Caco-2 (cell line): ENCODE results near the gene SNRPD1. TPM values are rescaled to one million over a fixed set of nuclear protein-coding genes. Genes with fewer than 3 reads are reported as not detected.

Experiments
- BruUV-seq: library from RNA; stranded (reverse); fragments of 400-500 nt; replicated peaks from 2 replicates; lab custom pipeline; 2021; lab: Mats Ljungman, UMichigan
- CTCF ChIA-PET: fragments of 300-600 bp; sonication (Branson Sonifier 250); formaldehyde crosslinking; loops from one replicate; lab custom pipeline; 2022; ENCODE audit warnings: antibody characterized with exemption; lab: Charles Lee
- POLR2A ChIA-PET: fragments of 300-600 bp; sonication (Branson Sonifier 250); formaldehyde crosslinking; loops from one replicate; lab custom pipeline; 2022; ENCODE audit warnings: antibody characterized with exemption; lab: Charles Lee
- DNase-seq, 2 experiments: peaks; one replicate each; pipeline versions ENCODE4 v3.0.0 to v3.0.0-alpha.2; 2020 to 2022
- H3K27me3 ChIP-seq: replicated peaks from 2 replicates; pipeline ENCODE4 v1.6.0; 2011; ENCODE audit warnings: low read length; ENCODE audit not compliant: control insufficient read depth, insufficient read depth
- H3K36me3 ChIP-seq: 2 replicates; pipeline ENCODE4 v1.5.1; 2011; ENCODE audit warnings: low read length; ENCODE audit not compliant: control insufficient read depth, insufficient read depth
- H3K4me1 ChIP-seq: fragments of 250-450 bp; sonication (Bioruptor Pico); 2 replicates; pipeline ENCODE4 v1.5.1; 2020; ENCODE audit warnings: mild to moderate bottlenecking
- H3K4me3 ChIP-seq: 2 replicates; pipeline ENCODE4 v1.5.1; 2011; ENCODE audit warnings: low read depth, mild to moderate bottlenecking, control low read depth, low read length
- H3K9me3 ChIP-seq: fragments of 250-450 bp; sonication (Bioruptor Pico); 2 replicates; pipeline ENCODE4 v1.5.1; 2020; ENCODE audit warnings: mild to moderate bottlenecking, moderate library complexity
- H3K27ac Mint-ChIP-seq: one replicate; pipeline ENCODE4 v1.8.0; 2022; ENCODE audit warnings: mixed read lengths; ENCODE audit not compliant: unreplicated experiment
- H3K27me3 Mint-ChIP-seq: one replicate; pipeline ENCODE4 v1.8.0; 2022; ENCODE audit warnings: mixed read lengths; ENCODE audit not compliant: insufficient read depth, unreplicated experiment
- H3K36me3 Mint-ChIP-seq: one replicate; pipeline ENCODE4 v1.8.0; 2022; ENCODE audit warnings: mild to moderate bottlenecking, mixed read lengths; ENCODE audit not compliant: insufficient read depth, unreplicated experiment
- H3K4me1 Mint-ChIP-seq: one replicate; pipeline ENCODE4 v1.8.0; 2022; ENCODE audit warnings: low read depth, mixed read lengths; ENCODE audit not compliant: unreplicated experiment
- H3K4me3 Mint-ChIP-seq: one replicate; pipeline ENCODE4 v1.8.0; 2022; ENCODE audit warnings: mild to moderate bottlenecking, moderate library complexity, mixed read lengths; ENCODE audit not compliant: unreplicated experiment
- H3K9me3 Mint-ChIP-seq: one replicate; pipeline ENCODE4 v1.8.0; 2022; ENCODE audit warnings: mixed read lengths; ENCODE audit not compliant: unreplicated experiment
- intact Hi-C: fragments of 100-400 bp; cut with micrococcal nuclease; formaldehyde crosslinking; loops from one replicate; pipeline ENCODE4 v1.10.0; 2022; ENCODE audit not compliant: unreplicated experiment
- total RNA-seq: library from RNA; stranded (reverse); gene quantifications from 2 replicates; pipeline ENCODE4 v1.2.3, GENCODE V29; 2022
- TF ChIP-seq, protein P1 (sequence below), 2 experiments: fragments of 200-600 bp in 1 of 2; IDR thresholded peaks; 1 replicate in 1 of 2; 2 replicates in 1 of 2; pipeline versions ENCODE4 v1.5.1 to v1.8.0; 2011 to 2022; ENCODE audit warnings: antibody characterized with exemption in 1 of 2, control low read depth in 1 of 2, inconsistent platforms in 1 of 2, low read depth in 1 of 2, low read length in 1 of 2, mild to moderate bottlenecking in 1 of 2, moderate library complexity in 1 of 2; ENCODE audit not compliant: insufficient read depth in 1 of 2, severe bottlenecking in 1 of 2, unreplicated experiment in 1 of 2

SNRPD1 gene
- total RNA-seq, 1 experiment from 2014 or later, result 134 TPM

- no peaks in the 10 kb centered on the region for H3K27me3 Mint-ChIP-seq
- CTCF ChIA-PET, result no interaction called here
- peaks cover 7% of the 10 kb centered on the region for H3K36me3 Mint-ChIP-seq
- no peak overlapping the region for H3K27ac Mint-ChIP-seq
- no TSS peak for BruUV-seq
- intact Hi-C loops, result no loop called here
- peaks cover 10% of the 10 kb centered on the region for H3K9me3 Mint-ChIP-seq
- DNase-seq, result no peak
- Histone ChIP-seq H3K9me3 (no peaks in the 10 kb centered on the region), H3K36me3 (no peaks in the 10 kb centered on the region), H3K4me3 (no peak overlapping the region), H3K27me3 (no peaks in the 10 kb centered on the region), H3K4me1 (no peaks in the 10 kb centered on the region)
- TF ChIP-seq, protein P1, sequence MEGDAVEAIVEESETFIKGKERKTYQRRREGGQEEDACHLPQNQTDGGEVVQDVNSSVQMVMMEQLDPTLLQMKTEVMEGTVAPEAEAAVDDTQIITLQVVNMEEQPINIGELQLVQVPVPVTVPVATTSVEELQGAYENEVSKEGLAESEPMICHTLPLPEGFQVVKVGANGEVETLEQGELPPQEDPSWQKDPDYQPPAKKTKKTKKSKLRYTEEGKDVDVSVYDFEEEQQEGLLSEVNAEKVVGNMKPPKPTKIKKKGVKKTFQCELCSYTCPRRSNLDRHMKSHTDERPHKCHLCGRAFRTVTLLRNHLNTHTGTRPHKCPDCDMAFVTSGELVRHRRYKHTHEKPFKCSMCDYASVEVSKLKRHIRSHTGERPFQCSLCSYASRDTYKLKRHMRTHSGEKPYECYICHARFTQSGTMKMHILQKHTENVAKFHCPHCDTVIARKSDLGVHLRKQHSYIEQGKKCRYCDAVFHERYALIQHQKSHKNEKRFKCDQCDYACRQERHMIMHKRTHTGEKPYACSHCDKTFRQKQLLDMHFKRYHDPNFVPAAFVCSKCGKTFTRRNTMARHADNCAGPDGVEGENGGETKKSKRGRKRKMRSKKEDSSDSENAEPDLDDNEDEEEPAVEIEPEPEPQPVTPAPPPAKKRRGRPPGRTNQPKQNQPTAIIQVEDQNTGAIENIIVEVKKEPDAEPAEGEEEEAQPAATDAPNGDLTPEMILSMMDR (IDR thresholded peaks at IDR 0.05; ENCODE audit: insufficient read depth in 1 of 2, low read depth in 1 of 2, low read length in 1 of 2, severe bottlenecking in 1 of 2, unreplicated experiment in 1 of 2), result no peak
- H3K4me3 Mint-ChIP-seq, result no peak overlapping the region
- POLR2A ChIA-PET, result no interaction called here
- no peaks in the 10 kb centered on the region for H3K4me1 Mint-ChIP-seq
Measured at GRCh38 chr18:21656402-21656801, 44.3 kb downstream of the SNRPD1 start.

- Histone ChIP-seq H3K9me3 (no peaks in the 10 kb centered on the region), H3K27me3 (no peaks in the 10 kb centered on the region), H3K4me3 (no peak overlapping the region), H3K36me3 (no peaks in the 10 kb centered on the region), H3K4me1 (peaks cover 13% of the 10 kb centered on the region)
- TF ChIP-seq, protein P1 (IDR thresholded peaks at IDR 0.05; ENCODE audit: insufficient read depth in 1 of 2, low read depth in 1 of 2, low read length in 1 of 2, severe bottlenecking in 1 of 2, unreplicated experiment in 1 of 2), result no peak
- intact Hi-C loops, result no loop called here
- no peaks in the 10 kb centered on the region for H3K4me1 Mint-ChIP-seq
- CTCF ChIA-PET, result no interaction called here
- no peak for DNase-seq
- H3K27ac Mint-ChIP-seq, result no peak overlapping the region
- H3K4me3 Mint-ChIP-seq, result no peak overlapping the region
- POLR2A ChIA-PET, result interaction anchor here (0.7 kb wide), 1 partner anchor 45 kb away, joined by 5 read pairs; no protein-coding TSS in a partner anchor
- H3K36me3 Mint-ChIP-seq, result peaks cover 2% of the 10 kb centered on the region
- no peaks in the 10 kb centered on the region for H3K27me3 Mint-ChIP-seq
- no peaks in the 10 kb centered on the region for H3K9me3 Mint-ChIP-seq
- no TSS peak for BruUV-seq
Measured at GRCh38 chr18:21660078-21660477, 48.0 kb downstream of the SNRPD1 start.

DNA sequence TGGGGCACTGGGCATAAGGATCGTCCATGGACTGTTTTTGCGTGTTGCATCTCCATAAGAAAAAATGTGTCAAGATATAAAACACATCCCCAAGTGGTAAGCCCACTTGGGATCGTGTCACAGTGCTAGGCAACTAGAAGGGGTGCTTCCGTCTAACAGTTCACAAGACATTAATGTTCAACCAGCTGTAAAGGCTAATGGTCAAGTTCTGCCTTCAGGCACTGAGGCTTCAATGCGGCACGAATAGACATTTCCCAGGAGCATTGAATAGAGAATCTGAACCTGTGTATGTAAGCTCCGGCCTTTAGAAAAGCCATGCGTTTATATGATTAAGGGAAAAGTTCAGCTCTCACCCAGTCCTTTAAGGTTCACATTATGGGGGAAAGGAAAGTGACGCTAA, 50.5 kb downstream of the SNRPD1 start:
- Histone ChIP-seq H3K4me1 (peaks cover 13% of the 10 kb centered on the region), H3K4me3 (no peak overlapping the region), H3K27me3 (no peaks in the 10 kb centered on the region), H3K9me3 (no peaks in the 10 kb centered on the region), H3K36me3 (no peaks in the 10 kb centered on the region)
- no peaks in the 10 kb centered on the region for H3K9me3 Mint-ChIP-seq
- H3K4me3 Mint-ChIP-seq, result no peak overlapping the region
- BruUV-seq, result no TSS peak
- no peak for DNase-seq
- H3K27ac Mint-ChIP-seq, result no peak overlapping the region
- POLR2A ChIA-PET, result no interaction called here
- peaks cover 4% of the 10 kb centered on the region for H3K36me3 Mint-ChIP-seq
- CTCF ChIA-PET, result no interaction called here
- no peaks in the 10 kb centered on the region for H3K27me3 Mint-ChIP-seq
- intact Hi-C loops, result no loop called here
- no peaks in the 10 kb centered on the region for H3K4me1 Mint-ChIP-seq
- TF ChIP-seq, protein P1 (IDR thresholded peaks at IDR 0.05; ENCODE audit: insufficient read depth in 1 of 2, low read depth in 1 of 2, low read length in 1 of 2, severe bottlenecking in 1 of 2, unreplicated experiment in 1 of 2), result no peak
